Left lung (tissue), 10 donors: ENCODE data around the gene DNAAF8. TPM values are rescaled to one million over a fixed set of nuclear protein-coding genes. Genes with fewer than 3 reads are reported as not detected.

Source experiments
- ATAC-seq: fragments of 200-7000 bp; cut with Tn5 transposase; one replicate; pipeline ENCODE4 v1.9.1; 2020; ENCODE audit warnings: moderate library complexity
- DNase-seq, 4 donors: peaks; one replicate each; pipeline ENCODE4 v3.0.0-alpha.2; 2013 to 2020
- H3K27ac ChIP-seq, 2 donors: fragments of 200-600 bp; sonication (generic) in 1 of 2; one replicate each; pipeline versions ENCODE4 v1.5.0 to v1.8.0; 2020 to 2021
- H3K27me3 ChIP-seq, 2 donors: fragments of 200-600 bp; sonication (generic) in 1 of 2; one replicate each; pipeline versions ENCODE4 v1.5.0 to v1.8.0; 2020 to 2021
- H3K36me3 ChIP-seq, 2 donors: fragments of 200-600 bp; sonication (generic) in 1 of 2; one replicate each; pipeline versions ENCODE4 v1.5.0 to v1.8.0; 2020 to 2021
- H3K4me1 ChIP-seq, 2 donors: fragments of 200-600 bp; one replicate each; pipeline ENCODE4 v1.8.0; 2021
- H3K4me3 ChIP-seq, 2 donors: fragments of 200-600 bp; sonication (generic) in 1 of 2; one replicate each; pipeline versions ENCODE4 v1.5.0 to v1.8.0; 2020 to 2021; ENCODE audit warnings: mild to moderate bottlenecking in 1 of 2
- H3K9me3 ChIP-seq, 2 donors: fragments of 200-600 bp; sonication (generic) in 1 of 2; one replicate each; pipeline versions ENCODE4 v1.5.0 to v1.8.0; 2020 to 2021
- CTCF ChIP-seq, 2 donors: fragments of 200-600 bp; sonication (generic) in 1 of 2; IDR thresholded peaks; one replicate each; pipeline versions ENCODE4 v1.5.0 to v1.8.0; 2021; ENCODE audit warnings: antibody characterized with exemption in 2 of 2
- intact Hi-C, 2 donors: fragments of 100-400 bp; cut with DNase I; formaldehyde crosslinking; loops; one replicate each; pipeline versions ENCODE4 v1.11.2 to v1.14.2; 2022
- polyA plus RNA-seq, 6 donors: library from polyadenylated mRNA; unstranded; fragments of 120-200 nt; gene quantifications; one replicate each; pipeline ENCODE4 v1.2.1, GENCODE V29; 2013; ENCODE audit not compliant: insufficient read length in 6 of 6
- total RNA-seq, 2 donors: library from RNA; stranded (reverse); fragmentation: NEBNext Ultra II Directional; extraction: Animal tissue kit (Norgen Biotek cat#: 25700); gene quantifications; one replicate each; pipeline ENCODE4 v1.2.1, GENCODE V29; 2021
- donor health status: DM: no; HTN: yes; CAD: no.
- donor health status: DM: no; HTN: no; CAD: no.

The DNAAF8 gene
- total and polyA plus RNA-seq, 8 donors: 1.2 to 4.2 (median 2.9) TPM

GRCh38 chr16:4696172-4696904 lies 38.0 kb upstream of the DNAAF8 start:
- no peaks in the 10 kb centered on the region for H3K9me3 ChIP-seq
- peaks cover 0 to 67% of the 10 kb centered on the region in 2 donors for H3K36me3 ChIP-seq
- no peak for ATAC-seq
- peaks cover 12 to 23% of the 10 kb centered on the region in 2 donors for H3K4me1 ChIP-seq
- intact Hi-C loops: no loop called here
- H3K27me3 ChIP-seq: no peaks in the 10 kb centered on the region
- no peak for DNase-seq
- H3K27ac ChIP-seq: no peak overlapping the region
- no peak overlapping the region for H3K4me3 ChIP-seq
- no peak for TF ChIP-seq CTCF (IDR thresholded peaks at IDR 0.05)

- intact Hi-C loops: no loop called here
Observed at GRCh38 chr16:4696905-4697847, 37.2 kb upstream of the DNAAF8 start.

GRCh38 chr16:4697848-4698291 lies 36.5 kb upstream of the DNAAF8 start:
- TF ChIP-seq CTCF (IDR thresholded peaks at IDR 0.05): no peak
- intact Hi-C loops: no loop called here
- DNase-seq: peak in 1 of 4 donors; percentile 75
- no peak overlapping the region for H3K27ac ChIP-seq
- peaks cover 0 to 82% of the 10 kb centered on the region in 2 donors for H3K36me3 ChIP-seq
- peaks cover 7 to 14% of the 10 kb centered on the region in 2 donors for H3K4me1 ChIP-seq
- H3K9me3 ChIP-seq: no peaks in the 10 kb centered on the region
- no peak overlapping the region for H3K4me3 ChIP-seq
- H3K27me3 ChIP-seq: no peaks in the 10 kb centered on the region
- ATAC-seq: no peak

More at GRCh38 chr16:4696905-4697847, 37.2 kb upstream of the DNAAF8 start:
- Histone ChIP-seq H3K36me3 (peaks cover 0 to 75% of the 10 kb centered on the region in 2 donors), H3K27me3 (no peaks in the 10 kb centered on the region), H3K27ac (no peak overlapping the region), H3K4me3 (no peak overlapping the region), H3K9me3 (no peaks in the 10 kb centered on the region), H3K4me1 (peaks cover 12 to 21% of the 10 kb centered on the region in 2 donors)
- DNase-seq (no peak), ATAC-seq (no peak)
- no peak for TF ChIP-seq CTCF (IDR thresholded peaks at IDR 0.05)

- H3K27ac ChIP-seq: no peak overlapping the region
- peaks cover 5 to 10% of the 10 kb centered on the region in 2 donors for H3K4me1 ChIP-seq
- H3K36me3 ChIP-seq: peaks cover 0 to 86% of the 10 kb centered on the region in 2 donors
- TF ChIP-seq CTCF (IDR thresholded peaks at IDR 0.05): no peak
- ATAC-seq (no peak), DNase-seq (peak in 1 of 4 donors; percentile 77)
- H3K27me3 ChIP-seq: no peaks in the 10 kb centered on the region
- intact Hi-C loops: no loop called here
- H3K9me3 ChIP-seq: no peaks in the 10 kb centered on the region
- no peak overlapping the region for H3K4me3 ChIP-seq
Observed at GRCh38 chr16:4698321-4699045, 35.9 kb upstream of the DNAAF8 start.
